Spleen (tissue), 7 donors: ENCODE data around the gene TTI1.

Source experiments
- CTCF ChIP-seq, 11 experiments: fragments of 200-600 bp in 7 of 11; fragments of 450-650 bp in 4 of 11; sonication (generic) in 4 of 11; IDR thresholded peaks in 8 of 11; conservative IDR thresholded peaks in 3 of 11; 1 replicate in 7 of 11; 2 replicates in 4 of 11; pipeline versions ENCODE4 v1.4.0 to v1.8.0; 2016 to 2021; ENCODE audit warnings: antibody characterized with exemption in 11 of 11, inconsistent platforms in 4 of 11, mild to moderate bottlenecking in 1 of 11
- POLR2A ChIP-seq, 3 donors: fragments of 450-650 bp; IDR thresholded peaks; one replicate each; pipeline ENCODE4 v1.5.1; 2017; ENCODE audit warnings: antibody characterized with exemption in 3 of 3, mild to moderate bottlenecking in 1 of 3
- POLR2AphosphoS5 ChIP-seq, 3 donors: sonication (generic); formaldehyde crosslinking; IDR thresholded peaks; one replicate each; pipeline ENCODE4 v1.5.1; 2017; ENCODE audit warnings: antibody characterized with exemption in 3 of 3
- donor health status: DM: no; HTN: no; CAD: no; lungs with moderate emphysema.
- donor health status: DM: no; HTN: no; CAD: no.
- donor health status: DM: no; HTN: no; CAD: no.

- no peak for TF ChIP-seq CTCF (IDR thresholded peaks at IDR 0.05 in 8 of 11, conservative IDR thresholded peaks at IDR 0.05 in 3 of 11)
- no peak for TF ChIP-seq POLR2A (IDR thresholded peaks at IDR 0.05)
- no peak for TF ChIP-seq POLR2AphosphoS5 (IDR thresholded peaks at IDR 0.05)
These were observed 49.6 kb upstream of the TTI1 start for GRCh38 chr20:38082894-38083293.
